Activated CD8-positive, alpha-beta memory T cell treated with anti-CD3 and anti-CD28 coated beads for 1 hour (primary cell): ENCODE measurements around the gene RFX1.

ENCODE experiments used
- DNase-seq, 2 donors: peaks; one replicate each; pipeline ENCODE4 v3.0.0-alpha.2; 2020; ENCODE audit warnings: low read depth in 1 of 2; ENCODE audit errors: extremely low read depth in 1 of 2

RFX1 gene

GRCh38 chr19:13961826-13962698, 44.1 kb downstream of the RFX1 start:
- DNase-seq: no peak

- DNase-seq: no peak
These were observed 45.0 kb downstream of the RFX1 start for GRCh38 chr19:13960863-13961784.

- DNase-seq: no peak
These were observed 45.9 kb downstream of the RFX1 start for GRCh38 chr19:13959962-13960862.

GRCh38 chr19:13959141-13959961, 46.8 kb downstream of the RFX1 start:
- no peak for DNase-seq

- DNase-seq: no peak
These were observed 48.1 kb downstream of the RFX1 start for GRCh38 chr19:13958043-13958442.

GRCh38 chr19:13957051-13957450, 49.1 kb downstream of the RFX1 start:
- no peak for DNase-seq

- no peak for DNase-seq
These were observed 49.8 kb downstream of the RFX1 start for GRCh38 chr19:13956365-13956744.

GRCh38 chr19:13955662-13956364, 50.3 kb downstream of the RFX1 start:
- DNase-seq: no peak

GRCh38 chr19:13954185-13954584, 51.9 kb downstream of the RFX1 start:
- DNase-seq: no peak

- DNase-seq: no peak
These were observed 53.1 kb downstream of the RFX1 start for GRCh38 chr19:13952931-13953531.

- peak; percentile 98 to 99 for DNase-seq
These were observed 53.8 kb downstream of the RFX1 start, which contains the start of gene DCAF15 for GRCh38 chr19:13952154-13952930. TSS of gene DCAF15 (plus strand) at chr19:13952509. CDS start at chr19:13952513, 4 bp downstream.

- no peak for DNase-seq
These were observed 54.3 kb downstream of the RFX1 start for GRCh38 chr19:13951799-13952153.

DNA sequence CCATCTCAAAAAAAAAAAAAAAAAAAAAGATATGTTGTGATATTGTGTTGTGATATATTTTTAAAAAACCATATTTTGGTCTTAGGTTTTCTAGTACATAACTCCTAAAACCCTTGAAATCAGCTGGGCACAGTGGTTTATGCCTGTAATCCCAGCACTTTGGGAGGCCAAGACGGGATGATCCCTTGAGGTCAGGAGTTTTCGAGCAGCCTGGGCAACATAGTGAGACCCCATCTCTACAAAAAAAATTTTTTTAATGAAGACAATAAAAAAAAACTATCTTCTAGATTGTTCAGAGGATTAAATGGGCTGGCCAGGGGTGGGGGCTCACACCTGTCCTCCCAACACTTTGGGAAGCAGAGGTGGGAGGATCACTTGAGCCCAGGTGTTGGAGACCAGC, 55.1 kb downstream of the RFX1 start:
- no peak for DNase-seq

DNA sequence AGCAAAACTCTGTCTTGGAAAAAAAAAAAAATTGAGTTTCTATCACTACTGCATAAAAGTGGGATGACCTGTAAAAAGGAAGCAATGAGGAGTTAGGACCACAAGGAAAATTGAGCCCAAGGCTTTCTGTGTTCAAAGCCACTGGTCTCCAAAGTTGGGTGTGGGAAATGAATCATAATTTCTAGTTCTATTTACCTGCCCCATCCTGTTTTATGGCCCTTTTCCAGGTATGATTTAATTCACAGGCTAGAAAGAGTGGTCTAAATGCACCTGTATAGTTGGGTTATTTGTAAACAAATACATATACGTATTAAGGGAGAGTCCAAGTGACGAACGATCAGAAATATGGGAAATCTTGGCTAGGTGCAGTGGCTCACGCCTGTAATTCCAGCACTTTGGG, 59.7 kb downstream of the RFX1 start:
- no peak for DNase-seq

- DNase-seq: no peak
These were observed 64.0 kb downstream of the RFX1 start for GRCh38 chr19:13942023-13942684.

- DNase-seq: no peak
These were observed 67.6 kb downstream of the RFX1 start, which contains the start of gene PODNL1 for GRCh38 chr19:13938301-13939064. TSS of gene PODNL1 (minus strand) at chr19:13938417. CDS start at chr19:13938181, 236 bp downstream.
